Common myeloid progenitor, CD34-positive (primary cell): ENCODE measurements around the gene TMSB4X.

ENCODE experiments used
- CTCF ChIA-PET: fragments of 350-600 bp; sonication (Branson Sonifier 250); formaldehyde crosslinking; loops from one replicate; lab custom pipeline; 2021; ENCODE audit warnings: antibody characterized with exemption; lab: Charles Lee
- POLR2A ChIA-PET: fragments of 350-600 bp; sonication (Branson Sonifier 250); formaldehyde crosslinking; loops from one replicate; lab custom pipeline; 2021; ENCODE audit warnings: antibody characterized with exemption; lab: Charles Lee
- DNase-seq, 3 donors: peaks; one replicate each; pipeline versions ENCODE4 v3.0.0 to v3.0.0-alpha.2; 2013
- H3K27ac ChIP-seq, 2 experiments: 1 replicate in 1 of 2; 2 replicates in 1 of 2; pipeline ENCODE4 v1.7.0; 2013; ENCODE audit warnings: inconsistent platforms in 2 of 2, low read length in 2 of 2, mild to moderate bottlenecking in 2 of 2, low read depth in 1 of 2, moderate library complexity in 1 of 2; ENCODE audit not compliant: severe bottlenecking in 2 of 2, insufficient read depth in 1 of 2, poor library complexity in 1 of 2
- H3K27me3 ChIP-seq, 5 experiments: replicated peaks in 2 of 5; 1 replicate in 3 of 5; 2 replicates in 2 of 5; pipeline versions ENCODE4 v1.6.1 to v1.7.0; 2013; ENCODE audit warnings: low read length in 4 of 5, mild to moderate bottlenecking in 2 of 5, moderate library complexity in 2 of 5, inconsistent platforms in 1 of 5; ENCODE audit not compliant: insufficient read depth in 5 of 5, control insufficient read depth in 4 of 5
- H3K36me3 ChIP-seq, 4 experiments: 1 replicate in 2 of 4; 2 replicates in 2 of 4; pipeline versions ENCODE4 v1.6.1 to v1.7.0; 2013; ENCODE audit warnings: low read length in 3 of 4, control low read depth in 1 of 4, mild to moderate bottlenecking in 1 of 4; ENCODE audit not compliant: control insufficient read depth in 4 of 4, insufficient read depth in 4 of 4
- H3K4me1 ChIP-seq, 4 experiments: 1 replicate in 3 of 4; 2 replicates in 1 of 4; pipeline versions ENCODE4 v1.6.1 to v1.7.1; 2013; ENCODE audit warnings: low read length in 3 of 4, mild to moderate bottlenecking in 3 of 4, control low read depth in 1 of 4, inconsistent platforms in 1 of 4, moderate library complexity in 1 of 4; ENCODE audit not compliant: control insufficient read depth in 4 of 4, insufficient read depth in 4 of 4; ENCODE audit errors: control extremely low read depth in 1 of 4
- H3K4me3 ChIP-seq, 7 experiments: 1 replicate in 4 of 7; 2 replicates in 3 of 7; pipeline versions ENCODE4 v1.5.1 to v1.7.0; 2013; ENCODE audit warnings: mild to moderate bottlenecking in 7 of 7, low read length in 6 of 7, moderate library complexity in 6 of 7, inconsistent platforms in 2 of 7, low read depth in 2 of 7, control low read depth in 1 of 7; ENCODE audit not compliant: insufficient read depth in 4 of 7, control insufficient read depth in 1 of 7; ENCODE audit errors: extremely low read depth in 1 of 7
- H3K9me3 ChIP-seq, 5 experiments: 1 replicate in 4 of 5; 2 replicates in 1 of 5; pipeline versions ENCODE4 v1.6.1 to v1.7.1; 2013; ENCODE audit warnings: low read length in 4 of 5, mild to moderate bottlenecking in 2 of 5, inconsistent platforms in 1 of 5, low read depth in 1 of 5, moderate library complexity in 1 of 5; ENCODE audit not compliant: control insufficient read depth in 4 of 5, insufficient read depth in 2 of 5; ENCODE audit errors: control extremely low read depth in 1 of 5
- WGBS: methylation state at CpG from one replicate; pipeline ENCODE4 v1.1.5; 2013; ENCODE audit not compliant: insufficient coverage; 5-methylcytosine and 5-hydroxymethylcytosine counted together

Gene TMSB4X

DNA sequence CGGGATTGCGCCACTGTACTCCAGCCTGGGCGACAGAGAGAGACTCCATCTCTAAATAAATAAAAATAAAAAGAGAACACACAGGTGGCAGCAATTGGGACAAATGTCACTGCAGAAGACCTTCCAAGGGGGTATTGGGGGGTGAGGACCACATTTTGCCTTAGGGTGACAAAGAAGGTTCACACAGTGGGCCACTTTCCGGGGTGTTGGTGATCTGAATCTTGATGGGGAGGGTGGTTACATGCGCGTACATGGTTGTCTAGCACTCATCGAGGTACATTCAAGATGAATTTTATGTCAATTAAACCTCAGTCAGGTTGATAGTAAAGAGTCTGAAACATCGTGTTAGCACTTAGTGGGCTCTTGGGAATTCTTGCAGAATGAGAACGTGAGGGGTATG lies 20.5 kb upstream of the TMSB4X start:
- Histone ChIP-seq H3K4me3 (peak overlapping the region in 1 of 7 experiments; percentile 30), H3K9me3 (no peaks in the 10 kb centered on the region), H3K4me1 (peaks cover 23 to 79% (median 63%) of the 10 kb centered on the region in 4 experiments), H3K27me3 (peaks cover 0 to 1% (median 0%) of the 10 kb centered on the region in 5 experiments), H3K27ac (no peak overlapping the region), H3K36me3 (no peaks in the 10 kb centered on the region)
- ChIA-PET POLR2A (no interaction called here), CTCF (interaction anchor here (1.3 to 4.3 kb wide), 2 partner anchors 17 to 24 kb away, joined by 4 to 50 read pairs; partner anchors contain the start of gene TMSB4X)
- 90% methylated on average over 4 of the region's 9 CpGs for WGBS
- no peak for DNase-seq

DNA sequence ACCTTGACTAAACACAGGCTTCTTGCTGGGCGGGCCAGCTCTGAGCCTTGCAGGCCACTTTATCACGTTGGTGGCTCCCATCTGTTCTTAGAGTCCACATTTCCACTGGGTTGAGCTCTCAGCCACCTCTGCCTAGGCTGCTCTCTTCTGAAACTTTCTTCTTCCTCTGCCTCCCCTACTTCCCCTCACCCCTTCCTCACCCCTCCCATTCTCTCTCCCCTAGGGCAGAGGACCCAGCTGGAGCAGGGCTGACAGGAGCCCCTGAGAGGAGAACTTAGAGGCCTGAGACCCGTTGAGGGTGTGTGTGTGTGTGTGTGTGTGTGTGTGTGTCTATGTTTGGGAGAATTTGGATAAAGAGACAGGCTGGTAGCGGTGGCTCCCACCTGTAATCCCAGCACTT lies 19.9 kb upstream of the TMSB4X start:
- H3K27me3 ChIP-seq, result no peaks in the 10 kb centered on the region
- H3K4me1 ChIP-seq, result peaks cover 21 to 75% (median 62%) of the 10 kb centered on the region in 4 experiments
- no peaks in the 10 kb centered on the region for H3K9me3 ChIP-seq
- WGBS, result 55% methylated on average over 4 of the region's 4 CpGs
- H3K36me3 ChIP-seq, result no peaks in the 10 kb centered on the region
- peak overlapping the region in 1 of 2 experiments; percentile 87 for H3K27ac ChIP-seq
- DNase-seq, result peak in 2 of 3 donors; percentile 36 to 51
- H3K4me3 ChIP-seq, result peak overlapping the region in 1 of 7 experiments; percentile 30
- ChIA-PET CTCF (interaction anchor here (1.3 to 4.5 kb wide), 3 partner anchors 8 to 23 kb away, joined by 4 to 50 read pairs (median 16); partner anchors contain the start of gene TMSB4X), POLR2A (interaction anchor here (4.1 kb wide), 1 partner anchor 20 kb away, joined by 31 read pairs; the partner anchor contains the start of gene TMSB4X)

DNA sequence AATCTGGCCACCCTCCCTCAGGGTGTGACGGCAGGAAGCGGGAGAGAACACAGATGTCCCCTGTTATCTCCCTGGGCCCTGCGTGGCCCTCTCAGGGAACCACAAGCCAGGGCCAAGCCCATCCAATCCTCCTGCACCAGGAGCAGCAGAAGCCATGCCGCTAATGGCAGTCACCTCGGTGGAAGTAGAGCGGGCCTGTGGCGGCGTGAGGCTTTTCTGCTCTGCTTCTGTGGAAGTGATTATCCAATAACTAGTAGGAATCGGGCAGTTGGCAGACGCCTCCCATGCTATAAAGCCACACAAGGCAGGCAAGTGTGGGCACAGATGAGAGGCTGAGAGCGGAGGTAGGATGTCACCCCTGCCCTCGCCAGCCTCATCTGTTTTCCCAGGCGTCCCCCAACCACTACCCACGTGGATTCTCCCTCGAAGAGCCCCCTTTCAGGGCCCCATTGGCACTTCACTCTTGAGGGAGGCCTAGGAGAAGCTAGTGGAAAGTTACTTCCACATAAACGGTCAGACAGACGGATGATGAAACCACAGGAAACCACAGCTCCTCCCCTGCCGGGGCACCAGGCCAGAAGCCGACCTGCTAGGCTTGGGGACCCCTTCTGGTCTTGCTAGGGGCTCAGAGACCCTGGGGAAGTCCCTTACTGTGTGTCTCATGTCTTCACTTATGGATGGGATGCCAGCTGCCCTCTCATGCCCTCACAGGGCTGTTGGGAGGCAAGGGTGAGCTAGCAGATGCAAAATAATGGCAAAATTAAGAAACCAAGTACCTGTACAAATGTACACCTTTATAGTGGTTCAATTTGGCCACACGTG lies 18.8 kb upstream of the TMSB4X start:
- POLR2A ChIA-PET, result interaction anchor here (0.5 to 4.1 kb wide), 5 partner anchors 9 to 299 kb away, joined by 3 to 31 read pairs (median 4); partner anchors contain the start of gene TMSB4X
- H3K27me3 ChIP-seq, result no peaks in the 10 kb centered on the region
- peak overlapping the region; percentile 51 to 87 for H3K27ac ChIP-seq
- CTCF ChIA-PET, result interaction anchor here (1.1 to 4.5 kb wide), 4 partner anchors 9 to 22 kb away, joined by 3 to 50 read pairs (median 10); partner anchors contain the start of gene TMSB4X
- H3K4me1 ChIP-seq, result peaks cover 25 to 72% (median 58%) of the 10 kb centered on the region in 4 experiments
- H3K36me3 ChIP-seq, result no peaks in the 10 kb centered on the region
- peak overlapping the region in 6 of 7 experiments; percentile 21 to 59 (median 49) for H3K4me3 ChIP-seq
- H3K9me3 ChIP-seq, result no peaks in the 10 kb centered on the region
- peak; percentile 82 to 97 (median 96) for DNase-seq
- 26% methylated on average over 14 of the region's 20 CpGs for WGBS

DNA sequence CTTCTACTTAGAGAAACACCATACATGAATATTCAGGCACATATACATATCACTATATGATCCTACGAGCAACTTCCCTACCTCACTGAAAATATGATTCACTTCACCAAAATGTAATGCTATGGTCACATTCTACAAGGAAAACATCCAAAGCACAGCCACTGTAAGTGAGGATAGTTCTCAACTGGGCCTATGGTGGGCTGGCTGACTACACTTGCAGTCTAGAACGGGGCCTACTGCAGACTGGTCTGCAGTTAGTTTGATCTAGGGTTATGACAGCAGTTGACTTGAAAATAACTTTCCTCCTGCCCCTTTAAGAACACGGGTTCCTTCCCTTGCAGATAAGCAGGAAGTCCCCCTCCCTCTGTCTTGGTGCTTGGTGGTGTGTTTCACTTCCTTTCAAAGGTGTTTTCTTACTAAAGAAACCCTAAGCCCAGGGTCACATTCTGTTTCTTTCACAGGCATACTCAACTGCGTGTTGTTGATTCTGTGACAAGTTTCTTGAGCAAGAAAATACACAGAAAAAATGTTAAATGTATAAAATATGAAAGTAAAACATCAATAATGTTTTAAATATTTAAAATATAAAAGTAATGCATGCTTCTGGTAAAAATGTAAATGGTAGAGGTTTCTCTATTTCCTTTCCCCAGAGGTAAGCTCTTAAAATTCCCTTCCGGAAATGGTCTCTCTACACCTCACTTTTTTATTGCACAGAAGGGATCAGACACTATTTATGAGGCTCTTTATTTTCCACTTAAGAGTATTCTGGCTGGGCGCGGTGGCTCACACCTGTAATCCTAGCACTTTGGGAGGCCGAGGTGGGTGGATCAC lies 18.0 kb upstream of the TMSB4X start:
- WGBS, result 70% methylated on average over 5 of the region's 8 CpGs
- H3K9me3 ChIP-seq, result no peaks in the 10 kb centered on the region
- DNase-seq, result peak; percentile 71 to 92 (median 87)
- H3K4me3 ChIP-seq, result peak overlapping the region in 6 of 7 experiments; percentile 21 to 59 (median 49)
- peaks cover 0 to 3% (median 0%) of the 10 kb centered on the region in 5 experiments for H3K27me3 ChIP-seq
- ChIA-PET POLR2A (interaction anchor here (0.5 to 4.1 kb wide), 7 partner anchors 10 to 298 kb away, joined by 3 to 31 read pairs (median 4); partner anchors contain the start of gene TMSB4X), CTCF (interaction anchor here (1.1 to 4.5 kb wide), 4 partner anchors 10 to 21 kb away, joined by 3 to 50 read pairs (median 10); partner anchors contain the start of gene TMSB4X)
- H3K36me3 ChIP-seq, result no peaks in the 10 kb centered on the region
- H3K27ac ChIP-seq, result peak overlapping the region; percentile 51 to 87
- H3K4me1 ChIP-seq, result peaks cover 26 to 72% (median 59%) of the 10 kb centered on the region in 4 experiments

DNA sequence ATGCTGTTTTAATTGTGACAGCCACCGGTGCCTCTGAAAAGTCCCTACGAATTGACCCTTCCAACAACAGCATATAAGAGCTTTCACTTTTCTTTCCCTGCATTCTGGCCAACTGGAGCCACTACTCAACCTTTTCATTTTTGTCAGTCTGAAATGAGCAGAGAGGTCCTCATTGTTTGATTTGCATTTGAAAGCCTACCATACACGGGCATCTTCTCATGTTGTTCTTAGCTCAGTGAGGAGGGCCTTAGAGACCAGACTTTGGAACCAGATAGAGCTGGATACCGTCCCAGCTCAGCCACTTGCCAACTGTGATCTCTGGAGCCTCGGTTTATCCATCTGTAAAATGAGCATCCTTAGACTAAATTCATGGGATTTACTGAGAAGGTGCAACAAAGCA lies 16.9 kb upstream of the TMSB4X start:
- DNase-seq, result no peak
- POLR2A ChIA-PET, result interaction anchor here (4.1 kb wide), 1 partner anchor 17 kb away, joined by 31 read pairs; the partner anchor contains the start of gene TMSB4X
- Histone ChIP-seq H3K4me3 (peak overlapping the region in 1 of 7 experiments; percentile 6), H3K27me3 (peaks cover 0 to 3% (median 0%) of the 10 kb centered on the region in 5 experiments), H3K9me3 (peaks cover 0 to 2% (median 0%) of the 10 kb centered on the region in 5 experiments), H3K36me3 (no peaks in the 10 kb centered on the region), H3K4me1 (peaks cover 26 to 74% (median 61%) of the 10 kb centered on the region in 4 experiments), H3K27ac (peak overlapping the region in 1 of 2 experiments; percentile 43)
- CTCF ChIA-PET, result interaction anchor here (1.9 to 4.5 kb wide), 3 partner anchors 9 to 14 kb away, joined by 5 to 50 read pairs (median 16); partner anchors contain the start of gene TMSB4X
- WGBS, result 74% methylated on average over 4 of the region's 5 CpGs

DNA sequence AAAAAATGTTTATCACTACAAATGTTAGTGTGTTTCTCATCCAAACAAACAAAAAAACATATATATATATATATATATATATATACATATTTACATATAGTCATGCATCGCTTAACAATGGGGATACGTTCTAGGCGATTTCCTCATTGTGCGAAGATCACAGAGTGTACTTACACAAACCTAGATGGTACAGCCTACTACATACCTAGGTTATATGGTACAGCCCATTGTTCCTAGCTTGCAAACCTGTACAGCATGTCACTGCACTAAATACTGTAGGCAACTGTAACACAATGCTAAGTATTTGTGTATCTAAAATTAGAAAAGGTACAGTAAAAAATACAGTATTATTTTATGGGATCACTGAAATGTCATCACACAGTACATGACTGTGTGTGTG lies 16.4 kb upstream of the TMSB4X start:
- WGBS, result 100% methylated on average over 4 of the region's 4 CpGs
- DNase-seq, result no peak
- POLR2A ChIA-PET, result interaction anchor here (4.1 kb wide), 1 partner anchor 16 kb away, joined by 31 read pairs; the partner anchor contains the start of gene TMSB4X
- Histone ChIP-seq H3K36me3 (no peaks in the 10 kb centered on the region), H3K9me3 (peaks cover 0 to 2% (median 0%) of the 10 kb centered on the region in 5 experiments), H3K4me3 (no peak overlapping the region), H3K27me3 (peaks cover 0 to 3% (median 0%) of the 10 kb centered on the region in 5 experiments), H3K4me1 (peaks cover 26 to 72% (median 59%) of the 10 kb centered on the region in 4 experiments), H3K27ac (peak overlapping the region in 1 of 2 experiments; percentile 43)
- CTCF ChIA-PET, result interaction anchor here (1.9 to 4.5 kb wide), 3 partner anchors 9 to 13 kb away, joined by 5 to 50 read pairs (median 16); partner anchors contain the start of gene TMSB4X
